Measurements from ENCODE around the gene FSTL5.

- TF ChIP-seq EZH2 (IDR thresholded peaks at IDR 0.05) (no peak), POLR2AphosphoS5 (IDR thresholded peaks at IDR 0.05; ENCODE audit: borderline replicate concordance, low read depth, low read length) (no peak)
Observed at GRCh38 chr4:161336016-161336530, 827.7 kb downstream of the FSTL5 start.
